ENCODE measurements around the gene ABCB9. TPM values are rescaled to one million over a fixed set of nuclear protein-coding genes. Genes with fewer than 3 reads are reported as not detected.

Gene ABCB9
- total RNA-seq, 1 donor from 2014 or later, result 1.6 TPM

- Histone ChIP-seq H3K27me3 (ENCODE audit: low read depth) (no peaks in the 10 kb centered on the region), H3K9me3 (replicated peaks) (no peaks in the 10 kb centered on the region), H3K4me3 (peak overlapping the region; percentile 99), H3K4me1 (peaks cover 75% of the 10 kb centered on the region), H3K36me3 (peaks cover 40% of the 10 kb centered on the region), H3K27ac (replicated peaks) (peak overlapping the region; percentile 70)
- no peak for DNase-seq
- TF ChIP-seq, protein P1, sequence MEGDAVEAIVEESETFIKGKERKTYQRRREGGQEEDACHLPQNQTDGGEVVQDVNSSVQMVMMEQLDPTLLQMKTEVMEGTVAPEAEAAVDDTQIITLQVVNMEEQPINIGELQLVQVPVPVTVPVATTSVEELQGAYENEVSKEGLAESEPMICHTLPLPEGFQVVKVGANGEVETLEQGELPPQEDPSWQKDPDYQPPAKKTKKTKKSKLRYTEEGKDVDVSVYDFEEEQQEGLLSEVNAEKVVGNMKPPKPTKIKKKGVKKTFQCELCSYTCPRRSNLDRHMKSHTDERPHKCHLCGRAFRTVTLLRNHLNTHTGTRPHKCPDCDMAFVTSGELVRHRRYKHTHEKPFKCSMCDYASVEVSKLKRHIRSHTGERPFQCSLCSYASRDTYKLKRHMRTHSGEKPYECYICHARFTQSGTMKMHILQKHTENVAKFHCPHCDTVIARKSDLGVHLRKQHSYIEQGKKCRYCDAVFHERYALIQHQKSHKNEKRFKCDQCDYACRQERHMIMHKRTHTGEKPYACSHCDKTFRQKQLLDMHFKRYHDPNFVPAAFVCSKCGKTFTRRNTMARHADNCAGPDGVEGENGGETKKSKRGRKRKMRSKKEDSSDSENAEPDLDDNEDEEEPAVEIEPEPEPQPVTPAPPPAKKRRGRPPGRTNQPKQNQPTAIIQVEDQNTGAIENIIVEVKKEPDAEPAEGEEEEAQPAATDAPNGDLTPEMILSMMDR (IDR thresholded peaks at IDR 0.05; ENCODE audit: borderline replicate concordance), result no peak
- intact Hi-C loops (cut with micrococcal nuclease), result loop anchor here (10.0 kb wide), 1 partner anchor 252 kb away; the partner anchor contains the start of genes MPHOSPH9 and MTRFR
Observed at GRCh38 chr12:122982963-122983788, 16.9 kb upstream of the ABCB9 start.

GRCh38 chr12:122982477-122982815 is 16.2 kb upstream of the ABCB9 start:
- Histone ChIP-seq H3K9me3 (replicated peaks) (no peaks in the 10 kb centered on the region), H3K27ac (replicated peaks) (peak overlapping the region; percentile 70), H3K4me1 (peaks cover 81% of the 10 kb centered on the region), H3K4me3 (peak overlapping the region; percentile 99), H3K36me3 (peaks cover 32% of the 10 kb centered on the region), H3K27me3 (ENCODE audit: low read depth) (no peaks in the 10 kb centered on the region)
- TF ChIP-seq, protein P1 (IDR thresholded peaks at IDR 0.05; ENCODE audit: borderline replicate concordance), result no peak
- intact Hi-C loops (cut with micrococcal nuclease), result loop anchor here (10.0 kb wide), 1 partner anchor 252 kb away; the partner anchor contains the start of genes MPHOSPH9 and MTRFR
- DNase-seq, result no peak

- peaks cover 30% of the 10 kb centered on the region for H3K36me3 ChIP-seq
- peak overlapping the region; percentile 99 for H3K4me3 ChIP-seq
- peak overlapping the region; percentile 90 for H3K27ac ChIP-seq (replicated peaks)
- TF ChIP-seq, protein P1 (IDR thresholded peaks at IDR 0.05; ENCODE audit: borderline replicate concordance), result no peak
- no peak for DNase-seq
- H3K9me3 ChIP-seq (replicated peaks), result no peaks in the 10 kb centered on the region
- H3K4me1 ChIP-seq, result peaks cover 87% of the 10 kb centered on the region
- intact Hi-C loops (cut with micrococcal nuclease), result loop anchor here (10.0 kb wide), 1 partner anchor 253 kb away; the partner anchor contains the start of genes MPHOSPH9 and MTRFR
- no peaks in the 10 kb centered on the region for H3K27me3 ChIP-seq (ENCODE audit: low read depth)
Observed at GRCh38 chr12:122981587-122982476, 15.6 kb upstream of the ABCB9 start.

DNA sequence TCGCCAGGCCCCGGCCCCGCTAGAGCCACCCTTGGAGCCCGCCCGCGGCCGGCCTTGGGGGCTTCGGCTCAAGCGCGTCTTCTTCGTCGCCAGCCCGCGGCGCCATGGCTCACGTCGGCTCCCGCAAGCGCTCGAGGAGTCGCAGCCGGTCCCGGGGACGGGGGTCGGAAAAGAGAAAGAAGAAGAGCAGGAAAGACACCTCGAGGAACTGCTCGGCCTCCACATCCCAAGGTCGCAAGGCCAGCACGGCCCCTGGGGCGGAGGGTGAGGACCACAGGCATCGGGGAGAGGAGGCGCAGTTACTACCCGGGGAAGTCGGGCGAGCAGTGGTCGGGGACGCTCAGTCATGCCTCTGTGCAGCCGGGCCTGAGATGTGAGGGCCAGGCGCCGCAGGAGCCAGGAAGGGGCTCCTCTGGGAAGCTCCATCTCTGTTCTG is 14.8 kb upstream of the ABCB9 start:
- peaks cover 25% of the 10 kb centered on the region for H3K36me3 ChIP-seq
- H3K9me3 ChIP-seq (replicated peaks), result no peaks in the 10 kb centered on the region
- peak overlapping the region; percentile 90 for H3K27ac ChIP-seq (replicated peaks)
- DNase-seq, result no peak
- H3K27me3 ChIP-seq (ENCODE audit: low read depth), result no peaks in the 10 kb centered on the region
- H3K4me3 ChIP-seq, result peak overlapping the region; percentile 99
- TF ChIP-seq, protein P1 (IDR thresholded peaks at IDR 0.05; ENCODE audit: borderline replicate concordance), result no peak
- intact Hi-C loops (cut with micrococcal nuclease), result loop anchor here (10.0 kb wide), 1 partner anchor 254 kb away; the partner anchor contains the start of genes MPHOSPH9 and MTRFR
- H3K4me1 ChIP-seq, result peaks cover 95% of the 10 kb centered on the region

All from left ventricle myocardium inferior (tissue), 1 donor.